Mesodermal cell (in vitro differentiated cells): ENCODE results near the gene ZFP14.
A peak's percentile ranks its signal among the peaks of the same experiment; 100 is the strongest.
"Not testable (repeated sequence)": the region's sequence is repeated elsewhere in the genome, so short reads cannot be mapped to it uniquely, and the experiment has no call there.

Experiments
- H3K27ac ChIP-seq: 2 replicates; pipeline ENCODE4 v1.7.0; 2013; ENCODE audit warnings: mild to moderate bottlenecking, low read depth, low read length, moderate library complexity; ENCODE audit not compliant: severe bottlenecking
- H3K36me3 ChIP-seq: 2 replicates; pipeline ENCODE4 v1.7.1; 2013; ENCODE audit warnings: mild to moderate bottlenecking, low read length, moderate library complexity; ENCODE audit not compliant: control insufficient read depth, insufficient read depth
- H3K4me1 ChIP-seq: one replicate; pipeline ENCODE4 v1.7.1; 2013; ENCODE audit warnings: mild to moderate bottlenecking, low read length; ENCODE audit not compliant: insufficient read depth, control insufficient read depth, poor library complexity, severe bottlenecking
- H3K4me3 ChIP-seq: 2 replicates; pipeline ENCODE4 v1.7.0; 2013; ENCODE audit warnings: low read length, control low read depth, mild to moderate bottlenecking; ENCODE audit not compliant: insufficient read depth, poor library complexity, severe bottlenecking; ENCODE audit errors: extremely low read depth
- H3K9me3 ChIP-seq: 2 replicates; pipeline ENCODE4 v1.7.1; 2013; ENCODE audit warnings: mild to moderate bottlenecking, low read length, moderate library complexity; ENCODE audit not compliant: control insufficient read depth
- WGBS, 2 experiments: methylation state at CpG; one replicate each; pipeline ENCODE4 v1.1.5; 2013; ENCODE audit warnings: missing lambda C conversion rate in 2 of 2; ENCODE audit not compliant: insufficient coverage in 2 of 2; 5-methylcytosine and 5-hydroxymethylcytosine counted together

The ZFP14 gene

GRCh38 chr19:36330216-36330615, 48.8 kb downstream of the ZFP14 start:
- WGBS, 2 experiments: 83 to 89% methylated on average over 17 of the region's 19 CpGs
- Histone ChIP-seq H3K4me3 (peak overlapping the region; percentile 77), H3K36me3 (peaks cover 50% of the 10 kb centered on the region)

DNA sequence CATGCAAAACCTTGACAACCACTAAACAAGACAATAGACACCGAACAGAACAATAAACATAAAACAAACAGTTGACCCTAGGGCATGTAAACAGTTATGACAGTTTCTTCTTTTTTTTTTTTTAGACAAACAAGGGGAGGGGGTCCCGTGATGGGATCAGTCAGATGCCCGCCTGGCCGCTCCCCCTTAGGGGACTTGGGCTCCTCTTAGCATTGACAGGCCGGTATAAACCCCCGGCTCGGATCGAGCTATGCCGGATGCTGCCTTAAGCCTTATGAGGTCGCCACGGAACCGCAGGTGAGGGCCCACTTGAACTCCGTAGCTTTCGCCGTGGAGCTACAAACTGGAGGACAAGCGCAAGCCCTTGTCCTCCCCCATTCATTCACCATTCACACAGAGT, 49.5 kb downstream of the ZFP14 start:
- 94 to 100% methylated on average over 3 to 4 of the region's 16 CpGs for WGBS, 2 experiments
- H3K27ac ChIP-seq, H3K4me3 ChIP-seq, H3K4me1 ChIP-seq, H3K9me3 ChIP-seq: not testable (repeated sequence)
- peaks cover 56% of the 10 kb centered on the region for H3K36me3 ChIP-seq

More at GRCh38 chr19:36330216-36330615, 48.8 kb downstream of the ZFP14 start:
- peaks cover 8% of the 10 kb centered on the region for H3K9me3 ChIP-seq
- peaks cover 4% of the 10 kb centered on the region for H3K4me1 ChIP-seq
- H3K27ac ChIP-seq: no peak overlapping the region

DNA sequence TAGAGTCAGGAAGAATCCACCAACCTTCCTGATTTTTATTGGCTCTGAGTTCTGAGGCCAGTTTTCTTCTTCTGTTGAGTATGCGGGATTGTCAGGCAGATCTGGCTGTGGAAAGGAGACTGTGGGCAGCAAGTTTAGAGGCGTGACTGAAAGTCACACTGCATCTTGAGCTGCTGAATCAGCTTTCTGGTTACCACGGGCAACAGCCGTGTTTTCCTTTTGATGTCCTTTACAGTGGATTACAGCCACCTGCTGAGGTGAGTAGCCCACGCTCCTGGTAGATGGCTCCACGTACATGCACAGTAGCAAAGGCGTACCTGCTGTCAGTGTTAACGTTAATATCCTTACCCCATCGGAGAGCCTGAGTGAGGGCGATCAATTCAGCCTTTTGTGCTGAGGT, 52.4 kb downstream of the ZFP14 start:
- not testable (repeated sequence) for H3K4me1 ChIP-seq, H3K9me3 ChIP-seq, H3K4me3 ChIP-seq
- H3K36me3 ChIP-seq: peaks cover 76% of the 10 kb centered on the region
- WGBS, 2 experiments: 98 to 99% methylated on average over 8 to 9 of the region's 10 CpGs
- H3K27ac ChIP-seq: peak overlapping the region; percentile 23

GRCh38 chr19:36315164-36315563, 63.8 kb downstream of the ZFP14 start:
- peaks cover 15% of the 10 kb centered on the region for H3K36me3 ChIP-seq
- H3K4me1 ChIP-seq, H3K4me3 ChIP-seq, H3K27ac ChIP-seq, H3K9me3 ChIP-seq: not testable (repeated sequence)
- WGBS, 2 experiments: no CpG with 5 or more reads among the region's 1 CpG

GRCh38 chr19:36314053-36314452, 64.9 kb downstream of the ZFP14 start:
- H3K36me3 ChIP-seq: peaks cover 11% of the 10 kb centered on the region
- not testable (repeated sequence) for H3K9me3 ChIP-seq, H3K4me1 ChIP-seq, H3K4me3 ChIP-seq, H3K27ac ChIP-seq
- WGBS, 2 experiments: no CpG with 5 or more reads among the region's 5 CpGs

DNA sequence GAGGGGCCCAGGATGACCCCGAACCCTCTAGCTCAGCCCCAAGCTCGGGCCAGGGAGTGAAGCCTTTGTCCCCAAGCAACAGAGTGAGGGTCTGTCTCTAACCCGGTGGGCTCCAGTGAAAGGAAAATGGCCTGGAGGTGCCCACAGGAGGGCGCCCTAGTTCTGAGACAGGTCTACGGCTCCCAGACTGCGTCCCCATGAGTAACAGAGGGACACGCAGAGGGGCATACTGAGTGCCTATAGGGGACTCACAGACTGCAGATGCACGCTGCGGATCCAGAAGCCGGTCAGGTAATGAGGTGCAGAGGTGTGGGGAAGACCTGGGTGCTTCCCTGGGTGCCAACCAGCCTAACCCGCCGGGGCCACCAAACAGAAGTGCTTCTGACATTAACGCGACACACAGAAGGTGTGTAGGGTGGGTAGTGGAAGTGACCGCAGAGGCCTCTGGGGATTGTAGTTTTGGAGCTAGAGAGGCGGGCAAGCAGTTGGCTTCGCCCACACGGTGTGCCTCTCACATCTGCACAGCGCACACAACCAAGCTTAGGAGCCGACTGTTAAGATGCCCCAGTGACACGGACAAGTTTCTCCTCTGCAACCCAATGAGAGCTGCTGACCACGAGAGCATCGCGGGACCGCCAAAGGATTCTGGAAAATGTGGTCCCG, 67.8 kb downstream of the ZFP14 start:
- not testable (repeated sequence) for H3K4me3 ChIP-seq, H3K9me3 ChIP-seq, H3K27ac ChIP-seq, H3K4me1 ChIP-seq, H3K36me3 ChIP-seq
- WGBS, 2 experiments: 89% methylated on average over 3 of the region's 26 CpGs; no CpG with 5 or more reads in 1 of the 2 experiments

- H3K36me3 ChIP-seq, H3K27ac ChIP-seq, H3K9me3 ChIP-seq, H3K4me1 ChIP-seq, H3K4me3 ChIP-seq: not testable (repeated sequence)
- no CpG with 5 or more reads among the region's 5 CpGs for WGBS, 2 experiments
Measured at GRCh38 chr19:36310416-36310990, 68.5 kb downstream of the ZFP14 start.

GRCh38 chr19:36309759-36310158, 69.2 kb downstream of the ZFP14 start:
- H3K9me3 ChIP-seq, H3K4me1 ChIP-seq, H3K4me3 ChIP-seq, H3K27ac ChIP-seq, H3K36me3 ChIP-seq: not testable (repeated sequence)
- WGBS, 2 experiments: 96 to 98% methylated on average over 9 to 19 of the region's 23 CpGs

DNA sequence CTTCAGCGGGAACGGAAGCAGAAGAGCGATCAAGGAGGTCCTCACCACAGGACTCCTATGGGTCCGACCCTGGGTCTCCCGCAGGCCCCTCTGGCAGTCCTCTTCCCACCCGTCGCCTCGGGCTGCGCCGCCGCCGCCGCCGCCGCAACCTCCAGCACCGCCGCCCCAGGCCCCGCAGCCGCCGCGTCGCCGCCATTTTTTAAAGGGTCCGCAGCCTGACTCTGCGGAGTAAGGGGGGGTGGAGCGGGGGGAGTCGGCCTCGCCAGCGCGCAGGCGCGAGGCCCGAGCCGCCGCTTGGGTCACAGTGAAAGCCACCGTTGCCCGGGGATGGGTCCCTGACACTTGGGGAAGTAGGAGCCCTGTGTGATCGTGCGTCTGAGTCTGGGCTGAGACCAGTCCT, 69.7 kb downstream of the ZFP14 start:
- not testable (repeated sequence) for H3K4me1 ChIP-seq, H3K27ac ChIP-seq, H3K36me3 ChIP-seq, H3K9me3 ChIP-seq, H3K4me3 ChIP-seq
- WGBS, 2 experiments: 98 to 100% methylated on average over 1 to 16 of the region's 39 CpGs

GRCh38 chr19:36292317-36292716, 86.7 kb downstream of the ZFP14 start:
- H3K36me3 ChIP-seq, H3K9me3 ChIP-seq, H3K27ac ChIP-seq, H3K4me3 ChIP-seq, H3K4me1 ChIP-seq: not testable (repeated sequence)
- WGBS, 2 experiments: 89 to 100% methylated on average over 5 to 6 of the region's 30 CpGs
